K562 (cell line): Measurements from ENCODE around the gene PSPH.

Experiments used
- CSDE1 ChIP-seq, 2 experiments: fragments of 450-650 bp; IDR thresholded peaks; 2 replicates each; pipeline ENCODE4 v1.6.1; 2016; ENCODE audit warnings: mild to moderate bottlenecking in 1 of 2
- E2F4 ChIP-seq: sonication (generic); formaldehyde crosslinking; IDR thresholded peaks from 2 replicates; pipeline ENCODE4 v1.8.0; 2022; ENCODE audit warnings: mild to moderate bottlenecking, low read depth, missing genetic modification reagents
- EZH2 ChIP-seq: IDR thresholded peaks from 2 replicates; pipeline ENCODE4 v1.6.1; 2012; ENCODE audit warnings: low read depth, mild to moderate bottlenecking, inconsistent platforms, low read length, borderline replicate concordance
- NCOA1 ChIP-seq: fragments of 450-650 bp; IDR thresholded peaks from 2 replicates; pipeline ENCODE4 v1.6.1; 2016; ENCODE audit warnings: low read depth
- SREBF2 ChIP-seq: sonication (generic); formaldehyde crosslinking; IDR thresholded peaks from 2 replicates; pipeline ENCODE4 v1.4.0; 2020; ENCODE audit warnings: mild to moderate bottlenecking, missing genetic modification reagents
- THRA ChIP-seq: fragments of 450-650 bp; IDR thresholded peaks from 2 replicates; pipeline ENCODE4 v1.6.1; 2017; ENCODE audit warnings: mild to moderate bottlenecking, moderate library complexity
- ZNF274 ChIP-seq: IDR thresholded peaks from 2 replicates; pipeline ENCODE4 v1.6.1; 2011; ENCODE audit warnings: low read depth, mild to moderate bottlenecking, low read length, moderate library complexity, borderline replicate concordance
- ZNF347 ChIP-seq: fragments of 450-650 bp; formaldehyde crosslinking; IDR thresholded peaks from 2 replicates; pipeline ENCODE4 v1.4.0; 2020; ENCODE audit warnings: low read depth, mild to moderate bottlenecking, moderate library complexity

- TF ChIP-seq E2F4 (no peak), EZH2 (no peak), ZNF347 (no peak), NCOA1 (no peak), CSDE1 (IDR thresholded peaks at IDR 0.05) (no peak), ZNF274 (no peak), SREBF2 (CRISPR knock-in tag) (no peak), THRA (no peak)
These were observed 87.6 kb downstream of the PSPH start for GRCh38 chr7:55963584-55964168.
